B cell (primary cell): Measurements from ENCODE around the gene FIGNL2.

ENCODE experiments used
- CTCF ChIP-seq: fragments of 200-600 bp; IDR thresholded peaks from one replicate; pipeline ENCODE4 v1.8.0; 2022; ENCODE audit warnings: antibody characterized with exemption, mild to moderate bottlenecking
- EZH2 ChIP-seq: IDR thresholded peaks from 2 replicates; pipeline ENCODE4 v1.6.1; 2012; ENCODE audit warnings: borderline replicate concordance, low read depth, mild to moderate bottlenecking, moderate library complexity, low read length; ENCODE audit not compliant: insufficient read depth, poor library complexity, severe bottlenecking

- no peak for TF ChIP-seq CTCF
- no peak for TF ChIP-seq EZH2
These were observed 32.9 kb downstream of the FIGNL2 start for GRCh38 chr12:51815571-51815970.
